Heart right ventricle (tissue), 16 donors: ENCODE data around the gene FERMT1. TPM values are rescaled to one million over a fixed set of nuclear protein-coding genes. Genes with fewer than 3 reads are reported as not detected.

Experiments used
- ATAC-seq, 8 donors: fragments of 200-7000 bp; cut with Tn5 transposase; one replicate each; pipeline ENCODE4 v1.9.1; 2020; ENCODE audit warnings: mild to moderate bottlenecking in 8 of 8, moderate library complexity in 8 of 8, moderate number of reproducible peaks in 1 of 8
- DNase-seq, 2 donors: peaks; one replicate each; pipeline ENCODE4 v3.0.0-alpha.2; 2020
- H3K27ac ChIP-seq, 10 donors: fragments of 200-600 bp; sonication (generic) in 2 of 10; one replicate each; pipeline versions ENCODE4 v1.5.0 to v1.8.0; 2020 to 2022; ENCODE audit warnings: mild to moderate bottlenecking in 3 of 10
- H3K27me3 ChIP-seq, 7 donors: fragments of 200-600 bp; one replicate each; pipeline ENCODE4 v1.8.0; 2021 to 2022; ENCODE audit warnings: mild to moderate bottlenecking in 2 of 7
- H3K36me3 ChIP-seq, 9 donors: fragments of 200-600 bp; sonication (generic) in 1 of 9; one replicate each; pipeline versions ENCODE4 v1.5.0 to v1.8.0; 2020 to 2022; ENCODE audit warnings: mild to moderate bottlenecking in 2 of 9
- H3K4me1 ChIP-seq, 9 donors: fragments of 200-600 bp; sonication (generic) in 1 of 9; one replicate each; pipeline versions ENCODE4 v1.5.0 to v1.8.0; 2020 to 2022; ENCODE audit warnings: mild to moderate bottlenecking in 4 of 9
- H3K4me3 ChIP-seq, 10 donors: fragments of 200-600 bp; sonication (generic) in 2 of 10; one replicate each; pipeline versions ENCODE4 v1.5.0 to v1.8.0; 2020 to 2022; ENCODE audit warnings: mild to moderate bottlenecking in 7 of 10, moderate library complexity in 2 of 10
- H3K9me3 ChIP-seq, 11 donors: fragments of 200-600 bp in 10 of 11; sonication (generic) in 2 of 11; one replicate each; pipeline versions ENCODE4 v1.5.0 to v1.8.0; 2013 to 2022; ENCODE audit warnings: mild to moderate bottlenecking in 2 of 11, control low read depth in 1 of 11, moderate library complexity in 1 of 11
- CTCF ChIP-seq, 9 donors: fragments of 200-600 bp; sonication (generic) in 2 of 9; IDR thresholded peaks; one replicate each; pipeline versions ENCODE4 v1.5.0 to v1.8.0; 2021 to 2022; ENCODE audit warnings: antibody characterized with exemption in 9 of 9, mild to moderate bottlenecking in 5 of 9, moderate library complexity in 1 of 9
- WGBS, 2 donors: extraction: QIAGEN DNeasy Blood & Tissue Kit; methylation state at CpG; one replicate each; pipeline ENCODE4 v1.1.7; 2013; ENCODE audit warnings: inconsistent platforms in 1 of 2; 5-methylcytosine and 5-hydroxymethylcytosine counted together
- intact Hi-C, 10 donors: fragments of 100-400 bp; cut with DNase I; formaldehyde crosslinking; loops; one replicate each; pipeline versions ENCODE4 v1.11.1 to v1.14.2; 2022
- polyA plus RNA-seq, 2 donors: library from polyadenylated mRNA; stranded (reverse); fragments of 200-250 nt; gene quantifications; one replicate each; pipeline ENCODE4 v1.2.3, GENCODE V29; 2013
- total RNA-seq, 10 donors: library from RNA; stranded (reverse); fragmentation: NEBNext Ultra II Directional in 3 of 10; extraction: Animal tissue kit (Norgen Biotek cat#: 25700) in 3 of 10; gene quantifications; one replicate each; pipeline versions ENCODE4 v1.2.1 to v1.2.4, GENCODE V29; 2021 to 2023
- donor health status: Arrhythmogenic right ventricular cardiomyopathy.
- donor health status: ischemic (EF 13 %, LVEDD 7.1; RV severe dilation, severe dysfunction).
- donor health status: healthy with polysubstance abuse.
- donor health status: DM: no; HTN: yes; CAD: no.
- donor health status: DM: no; HTN: no; CAD: no.
- donor health status: ischemic (EF 25% LVEDD 6.9; RV normal size, moderate dysfunction).
- donor health status: ischemic (EF 25% LVEDD 5.7; RV mildly dilated, moderate dysfunction).
- donor health status: healthy.
- donor health status: DM: yes; HTN: yes; CAD: no.
- donor health status: Ischemic cardiomyopathy.
- donor health status: ischemic (EF 35%, LVEDD 5.7; RV mildly dilated, moderate dysfunction).
- donor health status: nonischemic (EF 11% LVEDD 7.7; RV severe dilation, severe dysfunction).
- donor health status: DM: yes; HTN: yes; CAD: no.
- donor health status: PGD.
- donor health status: ischemic (EF 29% LVEDD 5.4; RV normal size, mild dysfunction).
- donor health status: nonischemic (EF 23%, LVEDD 6.1; RV moderate dilation, normal function).

The FERMT1 gene
- total and polyA plus RNA-seq, 12 donors, result 0.03 to 2.2 (median 1.3) TPM

- intact Hi-C loops, result no loop called here
- WGBS, 2 donors, result 79 to 80% methylated on average over 64 to 67 of the region's 67 CpGs
- DNase-seq, result no peak
Measured at GRCh38 chr20:6040958-6041807, 81.6 kb downstream of the FERMT1 start.

GRCh38 chr20:6040540-6040939 is 82.3 kb downstream of the FERMT1 start:
- Histone ChIP-seq H3K27me3 (no peaks in the 10 kb centered on the region), H3K4me3 (no peak overlapping the region), H3K27ac (peak overlapping the region in 2 of 10 donors; percentile 10 to 30), H3K4me1 (peaks cover 0 to 31% (median 5%) of the 10 kb centered on the region in 9 donors), H3K36me3 (peaks cover 0 to 69% (median 25%) of the 10 kb centered on the region in 9 donors), H3K9me3 (no peaks in the 10 kb centered on the region)
- ATAC-seq (no peak), DNase-seq (no peak)
- intact Hi-C loops, result no loop called here
- 95% methylated on average over 8 of the region's 8 CpGs for WGBS, 2 donors
- TF ChIP-seq CTCF (IDR thresholded peaks at IDR 0.05), result no peak

More at GRCh38 chr20:6040958-6041807, 81.6 kb downstream of the FERMT1 start:
- no peak overlapping the region for H3K4me3 ChIP-seq
- peaks cover 0 to 25% (median 3%) of the 10 kb centered on the region in 9 donors for H3K4me1 ChIP-seq
- peak in 3 of 8 donors; percentile 9 to 37 (median 28) for ATAC-seq
- TF ChIP-seq CTCF (IDR thresholded peaks at IDR 0.05), result no peak
- peaks cover 0 to 63% (median 19%) of the 10 kb centered on the region in 9 donors for H3K36me3 ChIP-seq
- no peaks in the 10 kb centered on the region for H3K9me3 ChIP-seq
- no peaks in the 10 kb centered on the region for H3K27me3 ChIP-seq
- no peak overlapping the region for H3K27ac ChIP-seq

- Histone ChIP-seq H3K27ac (peak overlapping the region in 2 of 10 donors; percentile 10 to 30), H3K4me3 (no peak overlapping the region), H3K27me3 (no peaks in the 10 kb centered on the region), H3K36me3 (peaks cover 0 to 77% (median 26%) of the 10 kb centered on the region in 9 donors), H3K9me3 (no peaks in the 10 kb centered on the region), H3K4me1 (peaks cover 0 to 39% (median 10%) of the 10 kb centered on the region in 9 donors)
- 69 to 70% methylated on average over 5 of the region's 5 CpGs for WGBS, 2 donors
- no peak for ATAC-seq
- intact Hi-C loops, result no loop called here
- no peak for DNase-seq
- no peak for TF ChIP-seq CTCF (IDR thresholded peaks at IDR 0.05)
Measured at GRCh38 chr20:6039766-6040165, 83.1 kb downstream of the FERMT1 start.

GRCh38 chr20:6038256-6038655 is 84.6 kb downstream of the FERMT1 start:
- peak overlapping the region in 6 of 10 donors; percentile 63 to 87 (median 68) for H3K27ac ChIP-seq

More at GRCh38 chr20:6038256-6038655, 84.6 kb downstream of the FERMT1 start:
- Histone ChIP-seq H3K4me3 (no peak overlapping the region), H3K4me1 (peaks cover 0 to 53% (median 24%) of the 10 kb centered on the region in 9 donors), H3K27me3 (no peaks in the 10 kb centered on the region), H3K9me3 (no peaks in the 10 kb centered on the region), H3K36me3 (peaks cover 0 to 92% (median 35%) of the 10 kb centered on the region in 9 donors)
- TF ChIP-seq CTCF (IDR thresholded peaks at IDR 0.05), result no peak
- intact Hi-C loops, result no loop called here
- DNase-seq, result peak; percentile 34 to 58
- ATAC-seq, result peak; percentile 44 to 91 (median 77)
- WGBS, 2 donors, result 52 to 65% methylated on average over 3 of the region's 3 CpGs
